HCT116 (cell line): ENCODE results near the gene C12orf50. TPM values are rescaled to one million over a fixed set of nuclear protein-coding genes. Genes with fewer than 3 reads are reported as not detected.

Experiments used
- ATAC-seq: fragments of 200-7000 bp; cut with Tn5 transposase; 2 replicates; pipeline ENCODE4 v1.9.1; 2020; ENCODE audit warnings: mild to moderate bottlenecking, moderate library complexity
- BruUV-seq: library from RNA; stranded (reverse); fragments of 400-500 nt; replicated peaks from 2 replicates; lab custom pipeline; 2021; lab: Mats Ljungman, UMichigan
- CTCF ChIA-PET: fragments of 300-600 bp; sonication (Branson Sonifier 250); formaldehyde crosslinking; loops from one replicate; lab custom pipeline; 2021; ENCODE audit warnings: antibody characterized with exemption; lab: Charles Lee
- POLR2A ChIA-PET: fragments of 300-600, 350-600 bp; sonication (Branson Sonifier 250); formaldehyde crosslinking; loops from one replicate; lab custom pipeline; 2021; ENCODE audit warnings: antibody characterized with exemption; lab: Charles Lee
- RAD21 ChIA-PET, 2 experiments: fragments of 300-600 bp; sonication (Branson Sonifier 250); formaldehyde crosslinking; loops; one replicate each; lab custom pipeline; 2023; ENCODE audit warnings: low total read pairs in 2 of 2; ENCODE audit not compliant: uncharacterized antibody in 2 of 2, unreplicated experiment in 2 of 2, low non-redundant PET in 1 of 2; lab: Charles Lee
- DNase-seq: peaks from one replicate; pipeline ENCODE4 v3.0.0-alpha.2; 2010; ENCODE audit warnings: low read depth, low spot score
- H2AFZ ChIP-seq: fragments of 200-600 bp; shearing (Covaris generic), sonication (generic); 2 replicates; pipeline ENCODE4 v1.6.1; 2017; ENCODE audit warnings: low read depth, mixed run types, mixed read lengths, antibody characterized with exemption, low read length; ENCODE audit not compliant: poor library complexity, severe bottlenecking
- H3K27ac ChIP-seq: 2 replicates; pipeline ENCODE4 v1.5.1; 2012; ENCODE audit warnings: low read depth, low read length
- H3K27me3 ChIP-seq: fragments of 200-600 bp; sonication (generic); 2 replicates; pipeline ENCODE4 v1.6.1; 2016; ENCODE audit warnings: mixed run types, low read length, mixed read lengths; ENCODE audit not compliant: insufficient read depth
- H3K36me3 ChIP-seq, 2 experiments: fragments of 200-500 bp in 1 of 2; fragments of 200-600 bp in 1 of 2; sonication (Bioruptor generic) in 1 of 2; sonication (generic) in 1 of 2; 2 replicates each; pipeline versions ENCODE4 v1.5.1 to v1.6.1; 2014 to 2016; ENCODE audit warnings: low read length in 2 of 2, inconsistent platforms in 1 of 2, mixed read lengths in 1 of 2, mixed run types in 1 of 2; ENCODE audit not compliant: insufficient read depth in 2 of 2, control insufficient read depth in 1 of 2
- H3K4me1 ChIP-seq, 2 experiments: fragments of 200-600 bp in 1 of 2; sonication (generic) in 1 of 2; 2 replicates each; pipeline versions ENCODE4 v1.5.1 to v1.6.1; 2012 to 2017; ENCODE audit warnings: low read length in 2 of 2, inconsistent platforms in 1 of 2, mild to moderate bottlenecking in 1 of 2, mixed read lengths in 1 of 2, mixed run types in 1 of 2, moderate library complexity in 1 of 2; ENCODE audit not compliant: insufficient read depth in 2 of 2, control insufficient read depth in 1 of 2
- H3K4me2 ChIP-seq: fragments of 200-600 bp; sonication (generic); 2 replicates; pipeline ENCODE4 v1.6.1; 2017; ENCODE audit warnings: mixed run types, low read length, mixed read lengths
- H3K4me3 ChIP-seq, 2 experiments: fragments of 200-600 bp in 1 of 2; sonication (generic) in 1 of 2; replicated peaks in 1 of 2; 2 replicates each; pipeline ENCODE4 v1.5.1; 2011 to 2016; ENCODE audit warnings: low read length in 2 of 2, control low read depth in 1 of 2, low read depth in 1 of 2, mild to moderate bottlenecking in 1 of 2, mixed read lengths in 1 of 2, mixed run types in 1 of 2
- H3K79me2 ChIP-seq: fragments of 200-600 bp; sonication (generic); 2 replicates; pipeline ENCODE4 v1.6.1; 2017; ENCODE audit warnings: mild to moderate bottlenecking, mixed run types, low read length, moderate library complexity, mixed read lengths; ENCODE audit not compliant: insufficient read depth
- H3K9ac ChIP-seq: fragments of 200-600 bp; sonication (generic); 2 replicates; pipeline ENCODE4 v1.6.1; 2016; ENCODE audit warnings: low read length, mixed read lengths
- H3K9me2 ChIP-seq: fragments of 200-600 bp; sonication (generic), shearing (Covaris generic); 2 replicates; pipeline ENCODE4 v1.6.1; 2017; ENCODE audit warnings: mixed run types, mild to moderate bottlenecking, moderate library complexity; ENCODE audit not compliant: insufficient read depth
- H3K9me3 ChIP-seq, 2 experiments: fragments of 200-500 bp in 1 of 2; fragments of 200-600 bp in 1 of 2; sonication (Bioruptor generic) in 1 of 2; sonication (generic) in 1 of 2; 2 replicates each; pipeline ENCODE4 v1.6.1; 2014 to 2017; ENCODE audit warnings: low read length in 2 of 2, mixed read lengths in 2 of 2, inconsistent platforms in 1 of 2, low read depth in 1 of 2, mild to moderate bottlenecking in 1 of 2, mixed run types in 1 of 2, moderate library complexity in 1 of 2; ENCODE audit not compliant: control insufficient read depth in 1 of 2, insufficient read depth in 1 of 2
- H4K20me1 ChIP-seq: fragments of 200-600 bp; sonication (generic), shearing (Covaris generic); 2 replicates; pipeline ENCODE4 v1.6.1; 2017; ENCODE audit warnings: mixed run types, mild to moderate bottlenecking, moderate library complexity; ENCODE audit not compliant: insufficient read depth
- CBX3 ChIP-seq: IDR thresholded peaks from 2 replicates; pipeline ENCODE4 v1.6.1; 2012; ENCODE audit warnings: low read depth
- CEBPB ChIP-seq: IDR thresholded peaks from 2 replicates; pipeline ENCODE4 v1.6.1; 2012; ENCODE audit warnings: low read depth
- CTCF ChIP-seq, 3 experiments: fragments of 200-600 bp in 1 of 3; sonication (generic) in 1 of 3; IDR thresholded peaks in 2 of 3; conservative IDR thresholded peaks in 1 of 3; 2 replicates each; pipeline ENCODE4 v1.5.1; 2012 to 2017; ENCODE audit warnings: low read depth in 2 of 3, low read length in 2 of 3, antibody characterized with exemption in 1 of 3, borderline replicate concordance in 1 of 3, control low read depth in 1 of 3, mild to moderate bottlenecking in 1 of 3, mixed read lengths in 1 of 3, mixed run types in 1 of 3, moderate library complexity in 1 of 3; ENCODE audit not compliant: insufficient read depth in 1 of 3
- EGR1 ChIP-seq: IDR thresholded peaks from 2 replicates; pipeline ENCODE4 v1.6.1; 2012; ENCODE audit warnings: low read depth
- ELF1 ChIP-seq: IDR thresholded peaks from 2 replicates; pipeline ENCODE4 v1.6.1; 2012; ENCODE audit warnings: low read depth, borderline replicate concordance
- EZH2 ChIP-seq: fragments of 200-600 bp; sonication (generic); IDR thresholded peaks from 2 replicates; pipeline ENCODE4 v1.6.1; 2017; ENCODE audit warnings: antibody characterized with exemption, mixed run types
- EZH2phosphoT487 ChIP-seq: fragments of 200-600 bp; IDR thresholded peaks from 2 replicates; pipeline ENCODE4 v1.6.1; 2018; ENCODE audit warnings: antibody characterized with exemption, borderline replicate concordance
- JUND ChIP-seq: IDR thresholded peaks from 2 replicates; pipeline ENCODE4 v1.6.1; 2012
- MAX ChIP-seq: IDR thresholded peaks from 2 replicates; pipeline ENCODE4 v1.6.1; 2012
- POLR2AphosphoS5 ChIP-seq: IDR thresholded peaks from 2 replicates; pipeline ENCODE4 v1.6.1; 2011; ENCODE audit warnings: mild to moderate bottlenecking, low read depth, low read length, moderate library complexity
- RAD21 ChIP-seq: IDR thresholded peaks from 2 replicates; pipeline ENCODE4 v1.6.1; 2012; ENCODE audit warnings: low read depth, mild to moderate bottlenecking
- REST ChIP-seq: IDR thresholded peaks from 2 replicates; pipeline ENCODE4 v1.6.1; 2012; ENCODE audit warnings: low read depth
- SIN3A ChIP-seq: IDR thresholded peaks from 2 replicates; pipeline ENCODE4 v1.6.1; 2012; ENCODE audit warnings: low read depth
- SP1 ChIP-seq: IDR thresholded peaks from 2 replicates; pipeline ENCODE4 v1.6.1; 2012; ENCODE audit warnings: low read depth
- SRF ChIP-seq: IDR thresholded peaks from 2 replicates; pipeline ENCODE4 v1.6.1; 2012; ENCODE audit warnings: low read depth
- TCF7L2 ChIP-seq: IDR thresholded peaks from 2 replicates; pipeline ENCODE4 v1.7.0; 2011; ENCODE audit warnings: borderline replicate concordance, inconsistent platforms; ENCODE audit not compliant: insufficient read depth, insufficient read length; ENCODE audit errors: extremely low read depth
- ZBTB33 ChIP-seq: IDR thresholded peaks from 2 replicates; pipeline ENCODE4 v1.6.1; 2011; ENCODE audit warnings: mild to moderate bottlenecking, low read length, moderate library complexity; ENCODE audit not compliant: insufficient replicate concordance; ENCODE audit errors: extremely low read depth
- ZFX ChIP-seq: fragments of 450-650 bp; IDR thresholded peaks from 2 replicates; pipeline ENCODE4 v1.6.1; 2017
- ZNF274 ChIP-seq: fragments of 200-500 bp; sonication (Bioruptor generic); IDR thresholded peaks from 2 replicates; pipeline ENCODE4 v1.6.1; 2014; ENCODE audit warnings: mild to moderate bottlenecking, low read depth, low read length, inconsistent platforms
- intact Hi-C: fragments of 100-400 bp; cut with micrococcal nuclease; formaldehyde crosslinking; loops from 2 replicates; pipeline ENCODE4 v1.10.0; 2022
- total RNA-seq: library from RNA; stranded (reverse); gene quantifications from one replicate; pipeline ENCODE4 v1.2.1, GENCODE V29; 2021; ENCODE audit not compliant: unreplicated experiment

The C12orf50 gene
- total RNA-seq, 1 experiment from 2014 or later: not detected

GRCh38 chr12:88015825-88016224 is 13.4 kb downstream of the C12orf50 start:
- intact Hi-C loops: no loop called here
- Histone ChIP-seq H3K9ac (no peak overlapping the region), H4K20me1 (no peaks in the 10 kb centered on the region), H3K36me3 (no peaks in the 10 kb centered on the region), H3K27ac (no peak overlapping the region), H3K9me3 (no peaks in the 10 kb centered on the region), H3K4me1 (no peaks in the 10 kb centered on the region), H2AFZ (no peak overlapping the region), H3K4me2 (no peak overlapping the region), H3K79me2 (no peaks in the 10 kb centered on the region), H3K27me3 (no peaks in the 10 kb centered on the region), H3K4me3 (no peak overlapping the region), H3K9me2 (no peaks in the 10 kb centered on the region)
- ChIA-PET POLR2A (no interaction called here), CTCF (no interaction called here), RAD21 (no interaction called here)
- DNase-seq: no peak
- ATAC-seq: no peak
- no TSS peak for BruUV-seq
- TF ChIP-seq EGR1: no peak
- TF ChIP-seq TCF7L2: no peak
- TF ChIP-seq MAX: no peak
- TF ChIP-seq ELF1: no peak
- no peak for TF ChIP-seq CEBPB
- no peak for TF ChIP-seq JUND
- TF ChIP-seq ZNF274: no peak
- TF ChIP-seq CBX3: no peak
- TF ChIP-seq REST: no peak
- no peak for TF ChIP-seq SIN3A
- no peak for TF ChIP-seq EZH2
- TF ChIP-seq ZBTB33: no peak
- no peak for TF ChIP-seq SRF
- no peak for TF ChIP-seq ZFX
- no peak for TF ChIP-seq RAD21
- no peak for TF ChIP-seq EZH2phosphoT487
- TF ChIP-seq CTCF (IDR thresholded peaks at IDR 0.05 in 2 of 3, conservative IDR thresholded peaks at IDR 0.05 in 1 of 3; ENCODE audit: borderline replicate concordance in 1 of 3, insufficient read depth in 1 of 3, low read depth in 2 of 3, low read length in 2 of 3): no peak
- no peak for TF ChIP-seq POLR2AphosphoS5
- TF ChIP-seq SP1: no peak
